ENCODE measurements around the gene VSIG1. TPM values are rescaled to one million over a fixed set of nuclear protein-coding genes. Genes with fewer than 3 reads are reported as not detected.

The VSIG1 gene
- total RNA-seq, 1 donor from 2014 or later = not detected

DNA sequence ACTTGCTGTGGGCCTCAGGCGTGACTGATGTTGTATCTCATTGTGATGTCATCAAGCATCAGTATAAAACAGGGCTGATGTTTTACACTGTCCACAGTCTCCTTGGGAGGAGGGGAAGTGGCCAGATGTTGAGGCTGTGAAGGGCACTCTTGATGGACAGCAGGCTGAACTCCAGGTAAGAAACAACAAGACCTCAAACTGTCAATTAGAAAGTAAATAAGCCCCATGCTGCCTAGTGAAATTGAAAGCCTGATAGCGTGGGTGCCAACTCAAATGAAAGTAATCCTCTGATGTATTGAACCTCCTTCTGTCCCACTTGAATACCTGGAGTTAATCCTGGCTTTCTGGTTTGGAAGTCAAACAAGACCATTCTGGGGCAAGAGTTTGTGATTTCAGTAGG is 19.7 kb downstream of the VSIG1 start:
- H4K20me1 ChIP-seq (ENCODE audit: insufficient read depth, low read length) = no peaks in the 10 kb centered on the region
- no peaks in the 10 kb centered on the region for H3K9me3 ChIP-seq (ENCODE audit: insufficient read depth, low read depth, low read length)
- H3K27me3 ChIP-seq (ENCODE audit: insufficient read depth, low read length) = peaks cover under 1% of the 10 kb centered on the region
- H3K4me2 ChIP-seq (ENCODE audit: low read length) = no peak overlapping the region
- Mint-ChIP-seq H3K4me1 (ENCODE audit: low read depth, unreplicated experiment) (no peaks in the 10 kb centered on the region), H3K27ac (ENCODE audit: unreplicated experiment) (no peak overlapping the region), H3K4me3 (ENCODE audit: unreplicated experiment) (no peak overlapping the region), H3K9me3 (ENCODE audit: unreplicated experiment) (no peaks in the 10 kb centered on the region), H3K36me3 (ENCODE audit: low read depth, unreplicated experiment) (no peaks in the 10 kb centered on the region), H3K27me3 (ENCODE audit: low read depth, unreplicated experiment) (peaks cover 4% of the 10 kb centered on the region)
- H3K36me3 ChIP-seq (ENCODE audit: insufficient read depth, low read length) = no peaks in the 10 kb centered on the region
- H3K27ac ChIP-seq (ENCODE audit: low read depth, low read length) = no peak overlapping the region
- no peak overlapping the region for H2AFZ ChIP-seq (ENCODE audit: low read depth, low read length)
- no peak for FAIRE-seq
- no peak for DNase-seq (ENCODE audit: low read depth)
- no peak overlapping the region for H3K4me3 ChIP-seq (ENCODE audit: insufficient read depth, low read depth, low read length)
- TF ChIP-seq EZH2 (IDR thresholded peaks at IDR 0.05; ENCODE audit: insufficient read depth, low read length) (no peak), CTCF (IDR thresholded peaks at IDR 0.05; ENCODE audit: insufficient read depth, low read depth, low read length) (no peak)
- H3K9ac ChIP-seq (ENCODE audit: low read length) = no peak overlapping the region
- H3K79me2 ChIP-seq (ENCODE audit: insufficient read depth, low read length) = no peaks in the 10 kb centered on the region
- H3K4me1 ChIP-seq (ENCODE audit: insufficient read depth, low read length) = no peaks in the 10 kb centered on the region

- H3K27ac Mint-ChIP-seq (ENCODE audit: unreplicated experiment) = no peak overlapping the region
- no peak for TF ChIP-seq CTCF (IDR thresholded peaks at IDR 0.05; ENCODE audit: insufficient read depth, low read depth, low read length)
- TF ChIP-seq EZH2 (IDR thresholded peaks at IDR 0.05; ENCODE audit: insufficient read depth, low read length) = no peak
- H3K9ac ChIP-seq (ENCODE audit: low read length) = no peak overlapping the region
- no peaks in the 10 kb centered on the region for H3K27me3 Mint-ChIP-seq (ENCODE audit: low read depth, unreplicated experiment)
- H3K4me3 ChIP-seq (ENCODE audit: insufficient read depth, low read depth, low read length) = no peak overlapping the region
- DNase-seq (ENCODE audit: low read depth) (no peak), FAIRE-seq (peak; percentile 76)
- no peaks in the 10 kb centered on the region for H3K36me3 Mint-ChIP-seq (ENCODE audit: low read depth, unreplicated experiment)
- H2AFZ ChIP-seq (ENCODE audit: low read depth, low read length) = no peak overlapping the region
- no peak overlapping the region for H3K27ac ChIP-seq (ENCODE audit: low read depth, low read length)
- no peak overlapping the region for H3K4me2 ChIP-seq (ENCODE audit: low read length)
- H3K4me1 Mint-ChIP-seq (ENCODE audit: low read depth, unreplicated experiment) = peaks cover 6% of the 10 kb centered on the region
- H3K27me3 ChIP-seq (ENCODE audit: insufficient read depth, low read length) = peaks cover 4% of the 10 kb centered on the region
- H3K36me3 ChIP-seq (ENCODE audit: insufficient read depth, low read length) = no peaks in the 10 kb centered on the region
- H4K20me1 ChIP-seq (ENCODE audit: insufficient read depth, low read length) = no peaks in the 10 kb centered on the region
- no peaks in the 10 kb centered on the region for H3K79me2 ChIP-seq (ENCODE audit: insufficient read depth, low read length)
- no peak overlapping the region for H3K4me3 Mint-ChIP-seq (ENCODE audit: unreplicated experiment)
- no peaks in the 10 kb centered on the region for H3K9me3 ChIP-seq (ENCODE audit: insufficient read depth, low read depth, low read length)
- peaks cover 16% of the 10 kb centered on the region for H3K4me1 ChIP-seq (ENCODE audit: insufficient read depth, low read length)
- no peaks in the 10 kb centered on the region for H3K9me3 Mint-ChIP-seq (ENCODE audit: unreplicated experiment)
Measured at GRCh38 chrX:108068121-108068520, 23.3 kb downstream of the VSIG1 start.

DNA sequence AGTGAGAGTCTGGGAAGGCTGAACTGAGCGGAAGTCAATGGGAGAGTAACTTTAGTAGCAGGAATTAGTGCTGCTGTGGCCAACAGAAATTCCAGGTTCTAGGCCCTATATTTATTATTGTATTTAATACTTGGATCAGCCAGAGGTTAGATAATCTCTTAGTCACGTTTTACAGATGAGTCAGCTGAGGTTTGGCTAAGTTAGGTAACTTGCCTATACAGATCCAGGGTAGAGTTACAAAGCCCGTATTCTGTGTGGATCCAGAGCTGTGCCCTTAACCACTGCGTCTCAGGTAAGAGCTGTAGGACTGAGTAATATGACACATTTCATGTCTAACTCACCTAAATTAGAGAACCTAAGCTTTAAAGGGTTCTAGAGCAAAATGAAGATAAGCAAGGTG is 26.0 kb downstream of the VSIG1 start:
- Histone ChIP-seq H3K4me2 (ENCODE audit: low read length) (no peak overlapping the region), H3K27ac (ENCODE audit: low read depth, low read length) (no peak overlapping the region), H4K20me1 (ENCODE audit: insufficient read depth, low read length) (no peaks in the 10 kb centered on the region), H3K4me3 (ENCODE audit: insufficient read depth, low read depth, low read length) (no peak overlapping the region), H2AFZ (ENCODE audit: low read depth, low read length) (no peak overlapping the region), H3K9me3 (ENCODE audit: insufficient read depth, low read depth, low read length) (no peaks in the 10 kb centered on the region), H3K4me1 (ENCODE audit: insufficient read depth, low read length) (peaks cover 16% of the 10 kb centered on the region), H3K79me2 (ENCODE audit: insufficient read depth, low read length) (no peaks in the 10 kb centered on the region), H3K27me3 (ENCODE audit: insufficient read depth, low read length) (peaks cover 4% of the 10 kb centered on the region), H3K9ac (ENCODE audit: low read length) (no peak overlapping the region), H3K36me3 (ENCODE audit: insufficient read depth, low read length) (no peaks in the 10 kb centered on the region)
- H3K9me3 Mint-ChIP-seq (ENCODE audit: unreplicated experiment) = no peaks in the 10 kb centered on the region
- peak; percentile 74 for DNase-seq (ENCODE audit: low read depth)
- peaks cover 8% of the 10 kb centered on the region for H3K4me1 Mint-ChIP-seq (ENCODE audit: low read depth, unreplicated experiment)
- H3K27ac Mint-ChIP-seq (ENCODE audit: unreplicated experiment) = no peak overlapping the region
- no peaks in the 10 kb centered on the region for H3K36me3 Mint-ChIP-seq (ENCODE audit: low read depth, unreplicated experiment)
- no peak overlapping the region for H3K4me3 Mint-ChIP-seq (ENCODE audit: unreplicated experiment)
- no peak for FAIRE-seq
- no peaks in the 10 kb centered on the region for H3K27me3 Mint-ChIP-seq (ENCODE audit: low read depth, unreplicated experiment)
- no peak for TF ChIP-seq CTCF (IDR thresholded peaks at IDR 0.05; ENCODE audit: insufficient read depth, low read depth, low read length)
- TF ChIP-seq EZH2 (IDR thresholded peaks at IDR 0.05; ENCODE audit: insufficient read depth, low read length) = no peak

All from astrocyte (in vitro differentiated cells and primary cell).